SK-N-SH treated with all-trans-retinoic acid at 6 μM for 48 hours (cell line): Measurements from ENCODE around the gene CLDN14.

Experiments used
- ARNTL ChIP-seq: fragments of 450-650 bp; formaldehyde crosslinking; IDR thresholded peaks from 2 replicates; pipeline ENCODE4 v1.5.0; 2020; ENCODE audit warnings: low read depth, mild to moderate bottlenecking, moderate library complexity, borderline replicate concordance
- CSDC2 ChIP-seq: fragments of 250-450 bp; sonication (Bioruptor Pico); IDR thresholded peaks from 2 replicates; pipeline ENCODE4 v1.5.0; 2020; ENCODE audit warnings: mild to moderate bottlenecking, moderate library complexity
- CSRNP3 ChIP-seq: fragments of 250-450 bp; sonication (Bioruptor Pico); IDR thresholded peaks from 2 replicates; pipeline ENCODE4 v1.5.1; 2021; ENCODE audit warnings: mild to moderate bottlenecking, moderate library complexity
- ISL1 ChIP-seq: fragments of 250-450 bp; sonication (Bioruptor Pico); IDR thresholded peaks from 2 replicates; pipeline ENCODE4 v2.1.2; 2022; ENCODE audit warnings: mild to moderate bottlenecking, moderate library complexity
- PATZ1 ChIP-seq: fragments of 250-450 bp; sonication (Bioruptor Pico); IDR thresholded peaks from 2 replicates; pipeline ENCODE4 v1.8.0; 2020; ENCODE audit warnings: mild to moderate bottlenecking, moderate library complexity, borderline replicate concordance
- RARB ChIP-seq: fragments of 250-450 bp; sonication (Bioruptor Pico); IDR thresholded peaks from 2 replicates; pipeline ENCODE4 v1.8.0; 2021; ENCODE audit warnings: mild to moderate bottlenecking, moderate library complexity
- SNAI2 ChIP-seq: fragments of 250-450 bp; sonication (Bioruptor Pico); IDR thresholded peaks from 2 replicates; pipeline ENCODE4 v1.5.0; 2020; ENCODE audit warnings: mild to moderate bottlenecking, moderate library complexity
- TOX ChIP-seq: fragments of 250-450 bp; sonication (Bioruptor Pico); IDR thresholded peaks from 2 replicates; pipeline ENCODE4 v1.8.0; 2021; ENCODE audit warnings: mild to moderate bottlenecking, moderate library complexity, borderline replicate concordance
- TSHZ2 ChIP-seq: fragments of 250-450 bp; sonication (Bioruptor Pico); IDR thresholded peaks from 2 replicates; pipeline ENCODE4 v1.5.0; 2020; ENCODE audit warnings: mild to moderate bottlenecking, moderate library complexity
- ZFP3 ChIP-seq: fragments of 250-450 bp; sonication (Bioruptor Pico); IDR thresholded peaks from 2 replicates; pipeline ENCODE4 v1.5.0; 2020; ENCODE audit warnings: mild to moderate bottlenecking, moderate library complexity
- ZFP30 ChIP-seq: fragments of 450-650 bp; formaldehyde crosslinking; IDR thresholded peaks from 2 replicates; pipeline ENCODE4 v1.5.0; 2022; ENCODE audit warnings: mild to moderate bottlenecking, moderate library complexity
- ZNF565 ChIP-seq: fragments of 450-650 bp; formaldehyde crosslinking; conservative IDR thresholded peaks from 2 replicates; pipeline ENCODE4 v1.5.0; 2020; ENCODE audit warnings: low read depth, mild to moderate bottlenecking, moderate library complexity
- TF ChIP-seq, protein P1 (sequence below): fragments of 250-450 bp; sonication (Bioruptor Pico); IDR thresholded peaks from 2 replicates; pipeline ENCODE4 v1.5.1; 2020; ENCODE audit warnings: low read depth, mild to moderate bottlenecking, moderate library complexity
- TF ChIP-seq, protein P2 (sequence below): fragments of 250-450 bp; sonication (Bioruptor Pico); IDR thresholded peaks from 2 replicates; pipeline ENCODE4 v1.8.0; 2021; ENCODE audit warnings: low read depth, mild to moderate bottlenecking, moderate library complexity, borderline replicate concordance

DNA sequence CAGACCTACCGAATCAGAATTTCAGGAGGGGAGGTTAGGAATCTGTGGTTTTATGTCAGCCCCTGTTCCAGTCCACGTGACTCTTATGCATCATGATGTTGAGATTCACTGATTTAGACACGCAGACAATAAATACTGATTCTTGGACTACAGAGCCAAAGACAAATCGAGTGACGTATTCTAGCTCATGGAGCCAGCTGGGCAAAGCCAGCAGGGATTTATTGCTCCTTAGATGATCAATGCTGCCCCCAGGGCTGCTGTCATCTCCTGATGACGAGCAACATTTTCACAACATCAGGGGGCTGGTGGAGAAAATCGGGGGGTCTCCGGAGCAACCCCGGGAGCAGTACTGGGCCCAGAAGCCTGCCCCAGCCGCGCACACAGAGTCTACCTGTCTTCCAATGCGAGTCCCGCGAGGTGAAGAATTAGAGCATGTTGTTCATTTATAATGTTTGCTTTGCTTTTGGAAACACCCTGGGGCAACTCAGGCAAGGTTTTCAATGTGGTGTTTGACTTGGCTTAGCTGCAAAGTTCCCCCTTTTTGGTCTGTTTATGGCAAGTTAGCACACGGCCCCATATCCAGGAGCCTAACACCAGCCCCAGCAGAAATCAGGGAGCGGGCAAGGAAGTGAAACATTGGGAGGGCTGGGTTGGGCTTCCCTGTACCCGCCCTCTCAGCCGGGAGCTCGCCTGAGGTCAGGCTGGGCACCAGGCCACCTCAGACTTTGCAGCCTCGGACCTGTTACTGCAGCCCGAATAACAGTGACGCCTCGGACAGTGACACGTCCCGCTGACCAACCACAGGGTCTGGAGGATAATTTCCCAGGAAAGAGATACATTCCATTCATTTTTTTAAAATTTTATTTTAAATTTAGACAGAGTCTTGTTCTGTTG is 19.9 kb upstream of the CLDN14 start:
- TF ChIP-seq PATZ1 (CRISPR knock-in tag) (no peak), RARB (CRISPR knock-in tag) (no peak), ARNTL (CRISPR knock-in tag) (no peak), SNAI2 (CRISPR knock-in tag) (no peak), CSDC2 (no peak), CSRNP3 (CRISPR knock-in tag) (no peak), ISL1 (CRISPR knock-in tag) (no peak), ZFP30 (CRISPR knock-in tag) (no peak), TSHZ2 (no peak), ZFP3 (CRISPR knock-in tag) (no peak), TOX (CRISPR knock-in tag) (no peak), ZNF565 (CRISPR knock-in tag) (no peak)
- TF ChIP-seq, protein P1, sequence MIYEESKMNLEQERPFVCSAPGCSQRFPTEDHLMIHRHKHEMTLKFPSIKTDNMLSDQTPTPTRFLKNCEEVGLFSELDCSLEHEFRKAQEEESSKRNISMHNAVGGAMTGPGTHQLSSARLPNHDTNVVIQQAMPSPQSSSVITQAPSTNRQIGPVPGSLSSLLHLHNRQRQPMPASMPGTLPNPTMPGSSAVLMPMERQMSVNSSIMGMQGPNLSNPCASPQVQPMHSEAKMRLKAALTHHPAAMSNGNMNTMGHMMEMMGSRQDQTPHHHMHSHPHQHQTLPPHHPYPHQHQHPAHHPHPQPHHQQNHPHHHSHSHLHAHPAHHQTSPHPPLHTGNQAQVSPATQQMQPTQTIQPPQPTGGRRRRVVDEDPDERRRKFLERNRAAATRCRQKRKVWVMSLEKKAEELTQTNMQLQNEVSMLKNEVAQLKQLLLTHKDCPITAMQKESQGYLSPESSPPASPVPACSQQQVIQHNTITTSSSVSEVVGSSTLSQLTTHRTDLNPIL (CRISPR knock-in tag), result no peak
- TF ChIP-seq, protein P2, sequence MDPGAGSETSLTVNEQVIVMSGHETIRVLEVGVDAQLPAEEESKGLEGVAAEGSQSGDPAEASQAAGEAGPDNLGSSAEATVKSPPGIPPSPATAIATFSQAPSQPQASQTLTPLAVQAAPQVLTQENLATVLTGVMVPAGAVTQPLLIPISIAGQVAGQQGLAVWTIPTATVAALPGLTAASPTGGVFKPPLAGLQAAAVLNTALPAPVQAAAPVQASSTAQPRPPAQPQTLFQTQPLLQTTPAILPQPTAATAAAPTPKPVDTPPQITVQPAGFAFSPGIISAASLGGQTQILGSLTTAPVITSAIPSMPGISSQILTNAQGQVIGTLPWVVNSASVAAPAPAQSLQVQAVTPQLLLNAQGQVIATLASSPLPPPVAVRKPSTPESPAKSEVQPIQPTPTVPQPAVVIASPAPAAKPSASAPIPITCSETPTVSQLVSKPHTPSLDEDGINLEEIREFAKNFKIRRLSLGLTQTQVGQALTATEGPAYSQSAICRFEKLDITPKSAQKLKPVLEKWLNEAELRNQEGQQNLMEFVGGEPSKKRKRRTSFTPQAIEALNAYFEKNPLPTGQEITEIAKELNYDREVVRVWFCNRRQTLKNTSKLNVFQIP (CRISPR knock-in tag), result no peak
